Erythroblast (primary cell): Measurements from ENCODE around the gene TAPBP.

Experiments
- GATA1 ChIP-seq: IDR thresholded peaks from 2 replicates; pipeline ENCODE4 v1.6.1; 2011; ENCODE audit warnings: low read depth, mild to moderate bottlenecking, control low read depth, low read length, moderate library complexity
- POLR2A ChIP-seq: IDR thresholded peaks from 2 replicates; pipeline ENCODE4 v1.6.1; 2011; ENCODE audit warnings: mild to moderate bottlenecking, low read length

DNA sequence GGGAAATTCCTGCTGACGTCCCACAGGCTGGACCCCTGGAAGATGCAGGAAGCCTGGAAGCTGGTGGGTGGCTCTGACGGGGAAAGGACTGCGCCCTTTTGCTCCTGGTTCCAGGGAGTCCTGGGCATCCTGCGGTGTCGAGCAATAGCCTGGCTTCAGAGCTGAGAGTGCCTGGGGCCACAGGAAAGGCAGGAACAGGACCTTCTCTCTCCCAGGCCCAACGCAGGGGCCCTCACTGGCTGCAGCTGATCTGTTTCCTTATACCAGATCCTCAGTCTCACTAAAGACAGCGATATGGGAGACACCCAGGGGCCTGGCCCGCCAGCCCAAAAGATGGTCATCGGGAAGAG is 35.5 kb downstream of the TAPBP start:
- TF ChIP-seq POLR2A = peak; percentile 30
- no peak for TF ChIP-seq GATA1
